Endometrial microvascular endothelial cells (primary cell): ENCODE results near the gene KRTAP10-8. TPM values are rescaled to one million over a fixed set of nuclear protein-coding genes. Genes with fewer than 3 reads are reported as not detected.
"Not testable (repeated sequence)": the region's sequence is repeated elsewhere in the genome, so short reads cannot be mapped to it uniquely, and the experiment has no call there.

Experiments
- in situ Hi-C: cut with HindIII; loops from 2 replicates; pipeline ENCODE4 v1.10.0; 2017; ENCODE audit warnings: low sequenced_read_pairs, low pct_unique_long_range_greater_than_20kb; ENCODE audit errors: inconsistent ontology term
- total RNA-seq: library from RNA; depleted of rRNA; stranded (reverse); fragments of >200 nt; gene quantifications from one replicate; pipeline ENCODE4 v1.2.3, GENCODE V29; 2015; ENCODE audit errors: inconsistent ontology term

The KRTAP10-8 gene
- total RNA-seq, 1 donor from 2014 or later: not detected

GRCh38 chr21:44613386-44614155, 1.7 kb downstream of the KRTAP10-8 start:
- in situ Hi-C loops: no loop called here

GRCh38 chr21:44614161-44614631, 2.3 kb downstream of the KRTAP10-8 start:
- in situ Hi-C loops: no loop called here

- in situ Hi-C loops: no loop called here
Observed at GRCh38 chr21:44614961-44615391, 3.1 kb downstream of the KRTAP10-8 start.

- in situ Hi-C loops: no loop called here
Observed at GRCh38 chr21:44615466-44615865, 3.6 kb downstream of the KRTAP10-8 start.

GRCh38 chr21:44615911-44616590, 4.2 kb downstream of the KRTAP10-8 start:
- in situ Hi-C loops: no loop called here

- in situ Hi-C loops: no loop called here
Observed at GRCh38 chr21:44616591-44616926, 4.7 kb downstream of the KRTAP10-8 start.

GRCh38 chr21:44617071-44617501, 5.2 kb downstream of the KRTAP10-8 start:
- in situ Hi-C loops: no loop called here

GRCh38 chr21:44618504-44618903, 6.6 kb downstream of the KRTAP10-8 start:
- in situ Hi-C loops: no loop called here

- in situ Hi-C loops: no loop called here
Observed at GRCh38 chr21:44618909-44619308, 7.0 kb downstream of the KRTAP10-8 start.

GRCh38 chr21:44619886-44620285, 8.0 kb downstream of the KRTAP10-8 start:
- in situ Hi-C loops: no loop called here

GRCh38 chr21:44623575-44623974, 11.7 kb downstream of the KRTAP10-8 start:
- in situ Hi-C loops: no loop called here

- in situ Hi-C loops: no loop called here
Observed at GRCh38 chr21:44625756-44626155, 13.9 kb downstream of the KRTAP10-8 start.

- in situ Hi-C loops: no loop called here
Observed at GRCh38 chr21:44626262-44626661, 14.4 kb downstream of the KRTAP10-8 start.

GRCh38 chr21:44626673-44627143, 14.8 kb downstream of the KRTAP10-8 start, which contains the start of gene KRTAP10-9:
Gene KRTAP10-9, plus strand, starts transcription at chr21:44627093. Its CDS starts 79 bp downstream, at chr21:44627172.
- in situ Hi-C loops: no loop called here

GRCh38 chr21:44627181-44627822, 15.4 kb downstream of the KRTAP10-8 start:
- in situ Hi-C loops: not testable (repeated sequence)

- in situ Hi-C loops: not testable (repeated sequence)
Observed at GRCh38 chr21:44627831-44628233, 16.0 kb downstream of the KRTAP10-8 start.

GRCh38 chr21:44628707-44629391, 17.0 kb downstream of the KRTAP10-8 start:
- in situ Hi-C loops: no loop called here

- in situ Hi-C loops: no loop called here
Observed at GRCh38 chr21:44630440-44630839, 18.6 kb downstream of the KRTAP10-8 start.

- in situ Hi-C loops: no loop called here
Observed at GRCh38 chr21:44632067-44632466, 20.2 kb downstream of the KRTAP10-8 start.
